ENCODE measurements around the gene U2AF1L4.

Gene U2AF1L4

GRCh38 chr19:35740108-35740422, 5.2 kb downstream of the U2AF1L4 start:
- DNase-seq = no peak

- no peak for DNase-seq
Observed at GRCh38 chr19:35739275-35740107, 5.7 kb downstream of the U2AF1L4 start.

- no peak for DNase-seq
Observed at GRCh38 chr19:35738887-35739229, 6.4 kb downstream of the U2AF1L4 start.

GRCh38 chr19:35738021-35738886, 7.0 kb downstream of the U2AF1L4 start:
- no peak for DNase-seq

GRCh38 chr19:35736913-35737886, 8.0 kb downstream of the U2AF1L4 start:
- DNase-seq = no peak

- DNase-seq = no peak
Observed at GRCh38 chr19:35734889-35735288, 10.3 kb downstream of the U2AF1L4 start.

- DNase-seq = no peak
Observed at GRCh38 chr19:35734273-35734672, 10.9 kb downstream of the U2AF1L4 start.

GRCh38 chr19:35733180-35734125, 11.8 kb downstream of the U2AF1L4 start:
- DNase-seq = no peak

- no peak for DNase-seq
Observed at GRCh38 chr19:35732540-35733179, 12.6 kb downstream of the U2AF1L4 start.

- DNase-seq = no peak
Observed at GRCh38 chr19:35731779-35732405, 13.3 kb downstream of the U2AF1L4 start.

- no peak for DNase-seq
Observed at GRCh38 chr19:35731353-35731752, 13.9 kb downstream of the U2AF1L4 start.

- DNase-seq = no peak
Observed at GRCh38 chr19:35730326-35730725, 14.9 kb downstream of the U2AF1L4 start.

- no peak for DNase-seq
Observed at GRCh38 chr19:35729763-35730162, 15.5 kb downstream of the U2AF1L4 start.

GRCh38 chr19:35729021-35729420, 16.2 kb downstream of the U2AF1L4 start:
- DNase-seq = no peak

GRCh38 chr19:35727956-35728706, 17.1 kb downstream of the U2AF1L4 start:
- DNase-seq = no peak

GRCh38 chr19:35727053-35727955, 17.9 kb downstream of the U2AF1L4 start:
- no peak for DNase-seq

- no peak for DNase-seq
Observed at GRCh38 chr19:35725216-35725861, 19.9 kb downstream of the U2AF1L4 start.

GRCh38 chr19:35724560-35724959, 20.7 kb downstream of the U2AF1L4 start:
- DNase-seq = no peak

Data from bone marrow (tissue), 2 donors.